ENCODE data around the gene CDH12.
"Not testable (repeated sequence)": the region's sequence is repeated elsewhere in the genome, so short reads cannot be mapped to it uniquely, and the experiment has no call there.

The CDH12 gene

GRCh38 chr5:22164910-22165748 lies 688.0 kb downstream of the CDH12 start:
- DNase-seq = not testable (repeated sequence)

DNA sequence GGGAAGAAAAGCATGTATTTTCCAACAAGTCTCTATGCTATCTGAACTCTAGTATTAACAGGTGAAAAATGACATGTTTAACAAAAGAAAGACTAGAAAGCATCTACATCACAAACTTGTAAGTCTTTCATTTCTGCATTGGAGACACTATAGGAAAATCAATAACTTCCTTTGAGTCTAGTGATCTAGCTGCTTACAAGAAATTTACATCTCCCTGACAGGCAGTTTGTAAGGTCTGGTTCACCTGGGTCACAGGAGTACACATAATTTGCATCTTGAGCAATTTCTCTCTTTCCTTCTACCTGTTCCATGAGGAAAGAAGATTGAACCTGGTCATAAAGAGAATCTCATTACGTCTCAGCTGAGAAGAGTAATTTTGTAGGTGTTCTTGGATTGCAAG lies 696.2 kb downstream of the CDH12 start:
- DNase-seq = not testable (repeated sequence)

DNA sequence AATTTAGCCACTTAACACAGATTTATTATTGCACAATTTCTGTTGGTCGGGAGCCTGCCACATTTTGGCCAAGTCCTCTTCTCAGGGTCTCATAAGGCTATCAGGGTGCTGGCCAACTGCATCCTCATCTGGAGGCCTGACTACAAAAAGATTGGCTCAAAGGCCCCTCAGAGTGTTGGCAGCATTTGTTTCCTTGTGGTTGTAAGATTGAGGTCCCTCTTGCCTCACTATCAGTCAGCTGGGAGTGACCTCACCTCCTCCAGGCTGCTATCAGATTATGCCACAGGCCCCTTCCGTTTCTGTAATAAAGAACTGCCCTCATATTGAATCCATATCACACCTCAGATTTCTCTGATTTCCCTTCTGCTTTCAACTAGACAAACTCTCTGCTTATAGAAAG lies 698.4 kb downstream of the CDH12 start:
- not testable (repeated sequence) for DNase-seq

DNA sequence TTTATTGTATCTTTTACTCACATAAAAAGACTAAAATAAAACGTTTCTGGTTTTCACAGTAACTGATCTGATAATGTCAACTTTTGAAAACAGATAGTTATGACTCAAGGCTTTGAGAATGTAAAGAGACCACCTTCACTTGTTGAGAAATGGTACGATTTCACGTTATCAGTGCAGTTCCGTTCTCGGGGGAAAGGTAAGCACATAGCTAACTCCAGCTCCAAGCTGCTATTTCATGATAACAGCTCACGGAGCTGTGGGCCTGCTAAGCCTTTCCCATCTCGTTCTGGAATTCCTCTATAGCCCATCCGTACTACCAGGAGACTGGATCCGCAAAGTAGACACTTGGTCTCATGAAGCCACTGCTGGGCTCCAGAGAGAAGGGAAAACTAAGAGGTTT lies 701.3 kb downstream of the CDH12 start:
- not testable (repeated sequence) for DNase-seq

GRCh38 chr5:22140418-22140817 lies 712.7 kb downstream of the CDH12 start:
- DNase-seq = not testable (repeated sequence)

GRCh38 chr5:22139662-22140300 lies 713.4 kb downstream of the CDH12 start:
- not testable (repeated sequence) for DNase-seq

- no peak for DNase-seq
These were observed 741.8 kb downstream of the CDH12 start for GRCh38 chr5:22111320-22111719.

- no peak for DNase-seq
These were observed 743.8 kb downstream of the CDH12 start for GRCh38 chr5:22109315-22109714.

DNA sequence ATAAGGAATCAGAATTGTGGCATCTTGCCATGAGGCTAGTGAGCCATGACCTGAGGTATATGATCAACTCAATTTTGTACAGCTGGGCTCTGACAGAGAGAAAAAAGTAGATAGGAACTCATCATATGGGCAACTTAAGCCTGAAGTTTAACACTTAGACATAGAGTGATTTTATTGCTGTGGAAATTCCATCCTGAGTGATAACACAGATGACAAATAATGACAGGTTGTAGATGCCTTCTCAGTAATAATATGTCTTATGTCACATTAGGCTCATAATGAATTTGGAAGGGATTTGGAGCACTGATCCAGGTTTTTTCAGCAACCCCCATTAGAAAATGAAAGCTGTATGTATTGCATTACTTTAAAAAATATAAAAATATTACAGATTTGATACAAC lies 744.6 kb downstream of the CDH12 start:
- DNase-seq = no peak

DNA sequence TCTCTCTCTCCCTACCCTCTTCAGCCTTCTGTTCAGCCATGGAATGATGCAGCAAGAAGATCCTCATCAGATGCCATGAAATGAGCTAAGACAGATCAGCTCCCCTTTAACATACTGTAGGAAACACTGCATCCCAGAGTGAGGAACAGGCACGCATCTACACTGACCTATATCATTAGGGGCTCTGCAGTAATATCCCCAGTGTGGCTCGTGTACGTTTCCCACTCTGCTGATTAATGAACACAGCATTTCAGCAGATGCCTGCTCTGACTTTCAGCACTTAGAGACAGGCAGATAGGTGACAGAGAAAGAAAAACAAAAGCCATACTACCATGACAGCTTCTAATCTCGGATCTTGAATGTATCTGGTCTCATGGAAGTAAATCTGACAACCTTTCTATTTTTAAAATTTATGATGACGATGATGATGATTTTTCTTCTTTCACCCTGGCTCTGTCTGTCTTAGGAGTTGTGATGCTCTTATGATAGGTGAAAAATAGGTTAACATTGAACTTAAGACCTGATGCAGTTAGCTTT lies 750.3 kb downstream of the CDH12 start:
- no peak for DNase-seq

DNA sequence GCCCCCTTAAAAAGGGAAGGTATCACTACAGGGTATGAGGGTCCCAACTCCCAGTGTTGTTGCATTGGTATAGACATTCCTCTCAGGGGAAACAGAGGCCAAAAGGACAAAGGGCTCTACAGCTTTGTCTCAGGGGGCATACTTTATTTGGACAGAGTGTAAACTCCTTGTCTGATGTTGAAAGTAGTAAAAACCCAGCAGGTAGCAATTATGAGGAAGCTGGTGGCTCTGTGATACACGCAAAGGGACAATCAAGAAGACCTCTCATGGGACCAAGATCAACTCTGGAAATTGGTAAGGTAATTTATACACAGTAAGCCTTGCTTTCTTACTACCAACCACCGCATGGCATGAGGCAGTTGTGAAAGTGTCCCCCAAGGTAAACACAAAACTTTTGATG lies 764.6 kb downstream of the CDH12 start:
- DNase-seq = no peak

GRCh38 chr5:22079566-22079965 lies 773.6 kb downstream of the CDH12 start:
- no peak for DNase-seq

GRCh38 chr5:22079002-22079401 lies 774.1 kb downstream of the CDH12 start:
- DNase-seq = no peak

DNA sequence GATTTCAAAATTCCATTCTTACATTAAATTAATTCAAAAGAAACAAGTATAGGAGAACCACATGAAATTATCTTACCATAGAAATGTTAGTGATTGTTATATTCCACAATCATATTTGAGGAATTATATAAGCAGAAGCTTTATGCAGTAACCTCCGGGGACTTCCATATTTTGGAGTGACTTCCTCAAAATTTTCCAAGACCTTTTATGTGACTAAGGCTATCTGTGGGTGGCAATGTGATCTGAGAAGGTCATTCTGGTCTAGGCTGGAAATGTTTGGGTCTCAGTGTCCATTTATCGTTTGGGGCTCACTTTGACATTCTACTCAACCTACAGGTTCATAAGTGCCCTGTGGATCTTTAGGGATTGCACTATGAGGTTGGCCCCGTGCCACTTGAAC lies 776.6 kb downstream of the CDH12 start:
- DNase-seq = no peak

DNA sequence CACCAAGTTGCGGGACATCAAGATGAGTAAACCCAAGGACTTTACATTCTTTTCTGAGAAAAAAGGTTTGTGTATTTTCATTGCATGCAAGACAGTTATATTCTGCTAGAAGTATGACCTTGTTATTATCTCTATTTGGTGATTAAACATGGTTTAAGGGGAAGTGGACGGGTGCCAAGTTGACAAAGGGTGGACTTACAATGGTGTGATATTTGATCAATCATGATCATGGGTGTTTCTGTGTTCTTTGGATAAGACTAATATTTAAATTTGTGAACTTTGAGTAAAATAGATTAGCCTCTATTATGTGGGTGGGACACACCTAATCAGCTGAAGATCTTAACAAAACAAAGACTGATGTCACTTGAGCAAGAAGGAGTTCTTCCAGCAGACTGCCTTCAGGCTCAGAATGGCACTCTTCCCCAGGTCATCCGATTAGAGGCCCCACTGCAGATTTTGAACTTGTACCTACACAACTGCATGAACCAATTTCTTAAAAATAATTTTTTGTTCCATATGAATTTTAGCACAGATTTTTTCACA lies 782.9 kb downstream of the CDH12 start:
- no peak for DNase-seq

GRCh38 chr5:22063717-22064116 lies 789.4 kb downstream of the CDH12 start:
- DNase-seq = no peak

GRCh38 chr5:22058620-22059019 lies 794.5 kb downstream of the CDH12 start:
- DNase-seq = no peak

DNA sequence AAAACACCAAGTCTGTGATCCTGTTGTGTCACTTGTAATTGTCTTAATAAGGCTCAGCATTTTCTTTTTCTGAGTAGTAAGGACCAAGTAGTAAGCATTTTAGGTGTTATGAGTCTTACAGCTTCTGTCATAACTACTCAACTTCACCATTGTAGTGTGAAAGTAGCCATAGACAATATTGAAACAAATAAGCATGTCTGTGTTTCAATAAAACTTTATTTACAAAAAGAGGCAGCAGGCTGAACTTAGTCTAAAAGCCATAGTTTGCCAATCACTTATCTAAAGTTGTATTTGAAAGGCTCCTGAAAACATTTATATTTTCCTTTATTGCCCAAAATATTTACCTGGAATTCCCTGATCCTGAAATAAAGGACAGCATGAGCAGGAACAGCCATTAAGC lies 796.1 kb downstream of the CDH12 start:
- no peak for DNase-seq

- DNase-seq = no peak
These were observed 796.5 kb downstream of the CDH12 start for GRCh38 chr5:22056601-22057000.

DNA sequence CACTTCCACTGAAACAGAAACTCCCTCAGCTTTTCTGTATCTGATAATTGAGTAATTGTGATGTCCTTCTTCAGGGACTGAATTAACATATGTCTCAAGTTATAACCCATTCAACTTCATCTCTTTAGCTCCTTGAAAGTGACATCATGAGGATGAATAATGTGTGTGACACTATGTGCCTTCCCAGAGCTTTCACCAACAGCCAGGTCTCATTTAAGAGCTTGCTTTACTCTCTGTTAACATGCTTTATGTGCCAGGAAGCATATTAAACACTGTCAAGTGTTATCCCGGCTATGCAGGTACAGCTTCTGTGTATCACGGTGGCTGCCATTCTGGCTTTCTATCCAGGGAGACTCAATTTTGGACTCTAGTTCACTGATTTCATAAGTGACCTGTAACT lies 799.9 kb downstream of the CDH12 start:
- no peak for DNase-seq

GRCh38 chr5:22051881-22052280 lies 801.3 kb downstream of the CDH12 start:
- no peak for DNase-seq

GRCh38 chr5:22050931-22051330 lies 802.2 kb downstream of the CDH12 start:
- no peak for DNase-seq

Measured in nucleus accumbens (tissue), 56 donors.